CD4-positive, alpha-beta T cell treated with Interleukin-12 subunit alpha and Interleukin-12 subunit beta, for 1 hour (primary cell): ENCODE results near the gene SUN3.
"Not testable (repeated sequence)": the region's sequence is repeated elsewhere in the genome, so short reads cannot be mapped to it uniquely, and the experiment has no call there.

Experiments used
- DNase-seq: peaks from one replicate; pipeline ENCODE4 v3.0.0-alpha.2; 2020

Gene SUN3

GRCh38 chr7:48025624-48026023 is 3.3 kb downstream of the SUN3 start:
- DNase-seq, result no peak

GRCh38 chr7:48017674-48018073 is 11.2 kb downstream of the SUN3 start:
- no peak for DNase-seq

GRCh38 chr7:48016641-48017040 is 12.3 kb downstream of the SUN3 start:
- no peak for DNase-seq

- no peak for DNase-seq
Observed at GRCh38 chr7:48011951-48012350, 17.0 kb downstream of the SUN3 start.

GRCh38 chr7:48011323-48011722 is 17.6 kb downstream of the SUN3 start:
- DNase-seq, result no peak

GRCh38 chr7:48009954-48010353 is 19.0 kb downstream of the SUN3 start:
- no peak for DNase-seq

DNA sequence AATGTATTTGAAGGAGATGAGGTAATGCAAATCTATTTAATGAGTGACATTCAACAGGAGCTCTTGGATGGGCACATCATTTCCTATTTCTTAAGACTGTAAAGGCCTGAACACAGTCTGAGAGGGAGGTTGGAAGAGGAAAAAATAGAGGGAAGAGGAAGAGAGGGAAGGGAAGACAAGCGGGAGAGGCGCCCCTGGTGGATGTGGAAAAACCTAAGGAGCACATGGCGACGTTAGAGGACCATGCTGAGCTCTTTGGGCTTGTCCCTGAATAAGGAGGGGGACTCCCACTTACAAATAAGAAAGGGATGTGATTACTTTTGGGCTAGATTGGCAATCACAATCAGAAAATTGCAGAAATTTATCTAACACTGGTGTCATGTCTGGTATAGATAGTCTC is 19.6 kb downstream of the SUN3 start:
- DNase-seq, result no peak

- DNase-seq, result no peak
Observed at GRCh38 chr7:48006866-48007265, 22.0 kb downstream of the SUN3 start.

- no peak for DNase-seq
Observed at GRCh38 chr7:48004638-48005037, 24.3 kb downstream of the SUN3 start.

DNA sequence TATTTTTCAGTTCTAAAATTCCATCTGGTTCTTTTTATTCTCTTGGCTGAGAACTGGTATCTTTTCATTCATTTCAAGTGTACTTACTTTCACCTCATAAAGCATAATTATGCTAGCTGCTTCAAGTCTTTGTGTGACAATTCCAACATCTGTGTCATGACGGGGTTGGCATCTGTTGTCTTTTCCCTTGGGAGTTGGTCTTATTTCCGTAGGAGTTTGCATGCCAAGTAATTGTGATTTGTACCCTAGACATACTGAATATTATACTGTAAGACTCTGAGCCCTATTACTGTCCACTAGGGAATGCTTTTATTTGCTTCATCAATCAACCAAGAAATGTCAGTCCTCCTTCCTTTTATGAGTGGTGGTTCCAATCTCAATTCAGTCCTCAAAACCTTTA is 24.9 kb downstream of the SUN3 start:
- no peak for DNase-seq

- not testable (repeated sequence) for DNase-seq
Observed at GRCh38 chr7:48000164-48000563, 28.7 kb downstream of the SUN3 start.

DNA sequence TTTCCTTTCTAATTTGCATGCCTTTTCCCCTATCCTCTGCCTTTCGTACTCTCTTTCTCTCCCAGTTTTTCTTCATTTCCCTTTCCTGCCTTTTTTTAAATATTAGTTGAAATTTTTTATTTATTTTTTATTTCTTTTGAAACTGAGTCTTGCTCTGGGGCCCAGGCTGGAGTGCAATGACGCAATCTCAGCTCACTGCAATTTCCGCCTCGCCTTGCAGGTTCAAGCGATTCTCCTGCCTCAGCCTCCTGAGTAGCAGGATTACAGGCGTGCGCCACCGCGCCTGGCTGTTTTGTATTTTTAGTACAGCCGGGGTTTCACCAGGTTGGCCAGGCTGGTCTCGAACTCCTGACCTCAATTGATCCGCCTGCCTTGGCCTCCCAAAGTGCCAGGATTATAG is 29.5 kb downstream of the SUN3 start:
- no peak for DNase-seq

GRCh38 chr7:47992446-47992845 is 36.5 kb downstream of the SUN3 start:
- DNase-seq, result no peak

GRCh38 chr7:47991741-47992311 is 37.1 kb downstream of the SUN3 start:
- DNase-seq, result peak; percentile 85

GRCh38 chr7:47991270-47991669 is 37.6 kb downstream of the SUN3 start:
- DNase-seq, result no peak

- no peak for DNase-seq
Observed at GRCh38 chr7:47990592-47990991, 38.3 kb downstream of the SUN3 start.

DNA sequence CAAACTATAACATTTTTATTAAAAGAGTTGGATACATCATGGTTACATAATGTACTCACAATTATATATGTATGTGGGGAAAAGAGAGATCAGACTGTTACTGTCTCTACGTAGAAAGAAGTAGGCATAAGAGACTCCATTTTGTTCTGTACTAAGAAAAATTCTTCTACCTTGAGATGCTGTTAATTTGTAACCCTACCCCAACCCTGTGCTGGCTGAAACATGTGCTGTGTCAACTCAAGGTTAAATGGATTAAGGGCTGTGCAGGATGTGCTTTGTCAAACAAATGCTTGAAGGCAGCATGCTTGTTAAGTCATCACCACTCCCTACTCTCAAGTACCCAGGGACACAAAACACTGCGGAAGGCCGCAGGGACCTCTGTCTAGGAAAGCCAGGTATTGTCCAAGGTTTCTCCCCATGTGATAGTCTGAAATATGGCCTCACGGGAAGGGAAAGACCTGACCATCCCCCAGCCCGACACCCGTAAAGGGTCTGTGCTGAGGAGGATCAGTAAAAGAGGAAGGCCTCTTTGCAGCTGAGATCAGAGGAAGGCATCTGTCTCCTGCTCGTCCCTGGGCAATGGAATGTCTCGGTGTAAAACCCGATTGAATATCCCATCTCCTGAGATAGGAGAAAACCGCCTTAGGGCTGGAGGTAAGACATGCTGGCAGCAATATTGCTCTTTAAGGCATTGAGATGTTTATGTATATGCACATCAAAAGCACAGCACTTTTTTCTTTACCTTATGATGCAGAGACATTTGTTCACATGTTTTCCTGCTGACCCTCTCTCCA is 39.1 kb downstream of the SUN3 start:
- not testable (repeated sequence) for DNase-seq

- DNase-seq, result no peak
Observed at GRCh38 chr7:47988496-47989386, 40.2 kb downstream of the SUN3 start.

GRCh38 chr7:47982610-47983009 is 46.3 kb downstream of the SUN3 start:
- no peak for DNase-seq

- DNase-seq, result not testable (repeated sequence)
Observed at GRCh38 chr7:47980648-47981047, 48.3 kb downstream of the SUN3 start.

DNA sequence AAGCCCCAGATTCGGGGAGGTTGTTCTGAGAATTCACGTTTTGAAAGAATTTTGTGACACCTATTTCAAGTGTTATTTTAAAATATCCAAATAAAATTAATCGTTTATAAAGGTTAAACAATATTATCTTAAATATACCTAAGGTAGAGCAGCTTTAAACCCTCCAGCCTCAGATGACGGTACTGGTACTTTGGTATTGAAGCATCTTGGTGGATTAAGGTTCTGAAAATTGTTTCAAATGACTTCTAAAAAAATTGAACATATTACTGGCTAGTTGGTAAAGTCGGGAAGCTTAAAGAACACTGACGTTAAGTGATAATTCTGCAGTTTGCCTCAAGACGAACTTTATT is 49.1 kb downstream of the SUN3 start:
- DNase-seq, result no peak

GRCh38 chr7:47979145-47979831 is 49.6 kb downstream of the SUN3 start, which contains the start of gene HUS1:
Gene HUS1, minus strand, starts transcription at chr7:47979615. Its CDS starts 96 bp downstream, at chr7:47979519.
- DNase-seq, result peak; percentile 96

DNA sequence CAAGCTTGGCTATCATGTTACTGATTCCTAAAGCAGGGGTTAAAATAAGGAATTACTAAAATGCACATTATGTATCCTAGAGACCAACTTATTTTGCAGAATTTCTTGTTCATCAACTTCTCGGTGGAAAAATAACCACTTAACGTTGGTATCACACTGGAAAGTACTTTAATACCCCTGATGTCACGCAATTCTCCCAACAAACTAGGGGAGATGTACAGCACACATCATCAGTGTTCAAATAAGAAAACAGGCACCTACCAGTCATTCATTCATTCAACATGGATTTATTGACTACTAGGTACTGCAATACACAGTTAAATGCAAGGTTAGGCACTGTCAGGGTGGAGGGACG is 50.1 kb downstream of the SUN3 start:
- no peak for DNase-seq
